HuH-7.5 (cell line): ENCODE results near the gene SLC5A12.
"Not testable (repeated sequence)": the region's sequence is repeated elsewhere in the genome, so short reads cannot be mapped to it uniquely, and the experiment has no call there.

Source experiments
- DNase-seq: peaks from one replicate; pipeline ENCODE4 v3.0.0; 2011; ENCODE audit warnings: low spot score

SLC5A12 gene

DNA sequence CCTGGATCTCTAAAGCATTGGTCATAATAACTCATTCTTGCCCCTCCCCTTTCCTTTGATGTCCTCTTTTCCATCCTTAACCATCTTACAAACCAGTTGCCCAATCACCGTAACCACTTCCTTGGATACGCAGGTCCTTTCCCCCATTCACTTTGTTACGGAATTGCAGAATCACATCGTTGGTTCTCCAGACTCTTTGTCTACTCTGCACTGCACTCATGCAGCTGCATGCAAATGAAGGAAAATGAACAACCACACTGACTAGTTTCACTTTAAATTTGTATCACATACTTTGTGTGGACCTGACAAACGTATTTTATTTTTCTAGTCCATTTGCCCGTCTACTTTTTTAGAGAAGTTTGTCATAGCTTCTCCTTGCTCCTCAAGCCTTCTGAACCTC, 69.9 kb downstream of the SLC5A12 start:
- no peak for DNase-seq

DNA sequence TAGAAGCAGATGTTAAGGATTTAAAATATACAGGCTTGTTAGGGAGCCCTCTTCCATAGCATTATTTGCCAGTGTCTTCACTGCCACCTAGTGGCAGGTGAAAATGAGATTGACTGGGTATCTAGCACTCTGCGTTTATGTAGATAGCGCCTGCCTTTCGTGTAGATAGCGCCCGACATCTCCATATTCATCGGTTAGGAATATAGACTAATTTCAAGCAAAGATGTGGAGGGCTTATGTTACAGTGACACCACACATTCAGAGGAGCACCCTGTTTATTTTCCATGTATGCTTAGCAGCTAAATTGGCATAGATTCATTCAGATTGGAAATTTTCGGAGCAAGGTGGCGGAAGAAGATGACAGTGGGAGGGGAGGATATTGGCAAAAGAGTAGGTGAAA, 72.0 kb downstream of the SLC5A12 start:
- peak; percentile 7 for DNase-seq

DNA sequence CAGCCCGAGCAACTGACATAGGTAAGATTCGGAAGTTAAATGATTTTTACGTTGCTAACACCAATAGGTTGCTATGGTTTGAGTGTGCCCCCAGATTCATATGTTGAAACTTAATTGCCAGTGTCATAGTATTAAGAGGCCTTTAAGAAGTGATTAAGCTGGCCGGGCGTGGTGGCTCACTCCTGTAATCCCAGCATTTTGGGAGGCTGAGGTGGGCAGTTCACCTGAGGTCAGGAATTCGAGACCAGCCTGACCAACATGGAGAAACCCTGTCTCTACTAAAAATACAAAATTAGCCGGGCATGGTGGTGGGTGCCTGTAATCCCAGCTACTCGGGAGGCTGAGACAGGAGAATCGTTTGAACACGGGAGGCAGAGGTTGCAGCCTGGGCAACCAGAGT, 78.5 kb downstream of the SLC5A12 start:
- DNase-seq = not testable (repeated sequence)

- DNase-seq = no peak
These were observed 89.1 kb downstream of the SLC5A12 start for GRCh38 chr11:26632691-26633159.

DNA sequence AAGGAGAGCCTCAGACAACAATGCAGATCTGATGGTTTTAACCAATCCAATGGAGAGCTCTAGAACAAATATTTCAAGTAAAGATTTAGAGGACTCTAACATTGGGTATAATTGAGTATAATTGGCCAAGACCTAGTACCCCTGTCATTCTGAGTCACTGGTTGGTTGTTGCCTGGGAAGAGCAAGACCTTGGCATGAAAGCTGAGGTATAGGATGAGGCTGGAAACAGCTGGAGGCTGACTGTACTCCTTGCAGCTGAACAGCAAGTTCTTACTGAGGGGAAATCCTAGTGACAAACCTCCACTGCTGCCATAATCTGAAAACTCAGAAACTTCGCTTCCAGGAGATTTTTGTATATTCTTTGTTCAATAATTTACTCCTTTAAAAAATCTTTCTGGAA, 95.5 kb downstream of the SLC5A12 start:
- no peak for DNase-seq

- no peak for DNase-seq
These were observed 98.7 kb downstream of the SLC5A12 start for GRCh38 chr11:26623076-26623659.

- no peak for DNase-seq
These were observed 99.7 kb downstream of the SLC5A12 start for GRCh38 chr11:26622181-26622580.

DNA sequence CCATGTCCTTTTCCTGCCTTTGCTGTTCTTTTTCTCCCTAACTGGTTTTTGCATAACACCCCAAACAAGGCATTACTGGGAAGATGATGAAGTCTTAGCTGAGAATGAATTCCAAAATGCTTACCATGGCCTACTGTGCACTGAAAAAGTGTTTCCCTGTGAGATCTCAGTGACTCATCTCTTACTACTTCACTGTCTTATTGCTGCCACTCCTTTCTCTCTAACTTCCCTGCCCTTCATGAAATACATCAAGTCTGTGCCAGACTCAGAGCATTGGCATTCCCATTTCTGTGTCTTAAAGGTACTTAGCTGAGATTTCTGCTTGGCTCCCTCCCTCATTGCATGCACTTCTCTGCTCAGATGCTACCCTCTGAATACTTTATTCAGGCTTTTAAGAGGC, 100.7 kb downstream of the SLC5A12 start:
- no peak for DNase-seq

DNA sequence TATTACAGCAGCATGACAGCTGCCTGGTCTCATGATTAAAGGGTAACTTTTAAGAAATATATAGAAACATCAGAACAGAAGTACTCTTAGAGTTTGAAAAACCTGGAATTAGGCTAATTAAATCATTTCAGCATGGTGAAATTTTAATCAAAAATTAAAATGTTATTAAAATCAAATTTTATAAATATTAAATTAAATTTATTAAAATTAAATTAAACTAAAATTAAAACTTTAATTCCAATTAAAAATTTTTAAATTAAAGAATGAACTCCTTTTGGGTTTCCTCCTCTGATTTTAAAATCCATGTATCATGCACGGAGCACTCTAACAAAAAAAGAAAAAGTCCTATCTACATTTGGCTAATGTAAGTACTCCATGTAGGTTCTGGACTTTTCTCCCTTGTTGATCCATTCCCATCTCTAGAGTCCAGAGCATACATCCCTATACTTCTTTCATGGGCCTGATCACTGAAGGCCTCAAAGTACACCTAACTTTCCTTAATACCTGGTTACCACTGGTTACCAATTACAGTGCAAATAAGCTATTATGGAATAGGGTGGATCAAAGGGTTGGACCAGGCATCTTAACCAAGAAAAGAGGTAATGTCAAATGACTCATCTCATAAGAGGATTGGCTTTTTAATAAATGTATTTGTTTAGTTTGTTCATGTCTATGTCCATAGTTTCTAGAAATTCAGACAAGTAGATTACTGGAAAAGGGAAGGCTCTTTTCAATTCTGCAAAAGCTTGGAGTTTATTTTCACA, 101.4 kb downstream of the SLC5A12 start:
- no peak for DNase-seq

- DNase-seq = no peak
These were observed 103.4 kb downstream of the SLC5A12 start for GRCh38 chr11:26618441-26618840.
